WTC11 (cell line): ENCODE results near the gene CHRNA1.

ENCODE experiments used
- ELF4 ChIP-seq: sonication (generic); formaldehyde crosslinking; IDR thresholded peaks from 2 replicates; pipeline ENCODE4 v1.8.1; 2022; ENCODE audit warnings: low read depth, mild to moderate bottlenecking, moderate library complexity, missing genetic modification reagents
- FOXP1 ChIP-seq: sonication (generic); formaldehyde crosslinking; IDR thresholded peaks from 2 replicates; pipeline ENCODE4 v1.8.0; 2022; ENCODE audit warnings: missing genetic modification reagents, mild to moderate bottlenecking, moderate library complexity, borderline replicate concordance
- JUN ChIP-seq: sonication (generic); formaldehyde crosslinking; IDR thresholded peaks from 2 replicates; pipeline ENCODE4 v1.8.0; 2023; ENCODE audit warnings: mild to moderate bottlenecking, missing genetic modification reagents
- KAT7 ChIP-seq: sonication (generic); formaldehyde crosslinking; IDR thresholded peaks from 2 replicates; pipeline ENCODE4 v1.8.1; 2023; ENCODE audit warnings: missing genetic modification reagents, mild to moderate bottlenecking, borderline replicate concordance
- MYBL2 ChIP-seq: sonication (generic); formaldehyde crosslinking; IDR thresholded peaks from 2 replicates; pipeline ENCODE4 v1.8.1; 2023; ENCODE audit warnings: mild to moderate bottlenecking, moderate library complexity, missing genetic modification reagents
- USF1 ChIP-seq: sonication (generic); formaldehyde crosslinking; IDR thresholded peaks from 2 replicates; pipeline ENCODE4 v1.8.0; 2022; ENCODE audit warnings: mild to moderate bottlenecking, missing genetic modification reagents
- ZNF121 ChIP-seq: sonication (generic); formaldehyde crosslinking; IDR thresholded peaks from 2 replicates; pipeline ENCODE4 v1.8.0; 2023; ENCODE audit warnings: missing genetic modification reagents
- ZNF263 ChIP-seq: sonication (generic); formaldehyde crosslinking; IDR thresholded peaks from 2 replicates; pipeline ENCODE4 v1.8.1; 2022; ENCODE audit warnings: low read depth, mild to moderate bottlenecking, moderate library complexity, missing genetic modification reagents
- ZNF317 ChIP-seq: sonication (generic); formaldehyde crosslinking; IDR thresholded peaks from 2 replicates; pipeline ENCODE4 v1.8.1; 2023; ENCODE audit warnings: low read depth, mild to moderate bottlenecking, moderate library complexity, missing genetic modification reagents, borderline replicate concordance
- TF ChIP-seq, protein P1 (sequence below): fragments of 200-600 bp; IDR thresholded peaks from 2 replicates; pipeline ENCODE4 v1.8.0; 2022; ENCODE audit warnings: antibody characterized with exemption
- TF ChIP-seq, protein P2 (sequence below): sonication (generic); formaldehyde crosslinking; conservative IDR thresholded peaks from 2 replicates; pipeline ENCODE4 v1.8.1; 2023; ENCODE audit warnings: mild to moderate bottlenecking, low read depth, missing genetic modification reagents, moderate library complexity
- TF ChIP-seq, protein P3 (sequence below): sonication (generic); formaldehyde crosslinking; IDR thresholded peaks from 2 replicates; pipeline ENCODE4 v1.8.0; 2022; ENCODE audit warnings: mild to moderate bottlenecking, missing genetic modification reagents
- TF ChIP-seq, protein P4 (sequence below): sonication (generic); formaldehyde crosslinking; IDR thresholded peaks from 2 replicates; pipeline ENCODE4 v1.8.1; 2023; ENCODE audit warnings: mild to moderate bottlenecking, missing genetic modification reagents
- TF ChIP-seq, protein P5 (sequence below): sonication (generic); formaldehyde crosslinking; IDR thresholded peaks from 2 replicates; pipeline ENCODE4 v1.8.0; 2022; ENCODE audit warnings: missing genetic modification reagents

DNA sequence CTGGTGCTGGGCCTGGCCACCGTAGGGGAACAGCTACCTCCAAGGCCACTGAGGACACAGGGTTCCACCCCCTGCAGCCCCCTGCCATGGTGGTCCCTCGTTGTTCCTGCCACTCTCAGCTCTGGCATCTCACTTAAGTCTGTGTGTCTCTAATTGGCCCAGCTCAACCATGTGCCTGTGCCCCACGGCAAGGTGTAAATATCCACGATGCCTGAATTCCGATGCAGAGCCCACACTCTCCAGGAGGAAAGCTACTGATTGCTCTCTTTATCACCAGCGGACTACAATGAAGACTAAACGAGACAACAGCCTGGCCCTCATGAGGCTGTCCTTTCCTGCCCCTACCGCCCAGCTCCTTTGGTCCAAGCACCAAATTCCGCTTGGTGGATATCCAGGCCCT, 17.0 kb upstream of the CHRNA1 start:
- TF ChIP-seq, protein P1, sequence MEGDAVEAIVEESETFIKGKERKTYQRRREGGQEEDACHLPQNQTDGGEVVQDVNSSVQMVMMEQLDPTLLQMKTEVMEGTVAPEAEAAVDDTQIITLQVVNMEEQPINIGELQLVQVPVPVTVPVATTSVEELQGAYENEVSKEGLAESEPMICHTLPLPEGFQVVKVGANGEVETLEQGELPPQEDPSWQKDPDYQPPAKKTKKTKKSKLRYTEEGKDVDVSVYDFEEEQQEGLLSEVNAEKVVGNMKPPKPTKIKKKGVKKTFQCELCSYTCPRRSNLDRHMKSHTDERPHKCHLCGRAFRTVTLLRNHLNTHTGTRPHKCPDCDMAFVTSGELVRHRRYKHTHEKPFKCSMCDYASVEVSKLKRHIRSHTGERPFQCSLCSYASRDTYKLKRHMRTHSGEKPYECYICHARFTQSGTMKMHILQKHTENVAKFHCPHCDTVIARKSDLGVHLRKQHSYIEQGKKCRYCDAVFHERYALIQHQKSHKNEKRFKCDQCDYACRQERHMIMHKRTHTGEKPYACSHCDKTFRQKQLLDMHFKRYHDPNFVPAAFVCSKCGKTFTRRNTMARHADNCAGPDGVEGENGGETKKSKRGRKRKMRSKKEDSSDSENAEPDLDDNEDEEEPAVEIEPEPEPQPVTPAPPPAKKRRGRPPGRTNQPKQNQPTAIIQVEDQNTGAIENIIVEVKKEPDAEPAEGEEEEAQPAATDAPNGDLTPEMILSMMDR, result no peak
- TF ChIP-seq ZNF121 (CRISPR knock-in tag), result no peak
- TF ChIP-seq ZNF263 (CRISPR knock-in tag), result no peak
- no peak for TF ChIP-seq ELF4 (CRISPR knock-in tag)
- TF ChIP-seq, protein P2, sequence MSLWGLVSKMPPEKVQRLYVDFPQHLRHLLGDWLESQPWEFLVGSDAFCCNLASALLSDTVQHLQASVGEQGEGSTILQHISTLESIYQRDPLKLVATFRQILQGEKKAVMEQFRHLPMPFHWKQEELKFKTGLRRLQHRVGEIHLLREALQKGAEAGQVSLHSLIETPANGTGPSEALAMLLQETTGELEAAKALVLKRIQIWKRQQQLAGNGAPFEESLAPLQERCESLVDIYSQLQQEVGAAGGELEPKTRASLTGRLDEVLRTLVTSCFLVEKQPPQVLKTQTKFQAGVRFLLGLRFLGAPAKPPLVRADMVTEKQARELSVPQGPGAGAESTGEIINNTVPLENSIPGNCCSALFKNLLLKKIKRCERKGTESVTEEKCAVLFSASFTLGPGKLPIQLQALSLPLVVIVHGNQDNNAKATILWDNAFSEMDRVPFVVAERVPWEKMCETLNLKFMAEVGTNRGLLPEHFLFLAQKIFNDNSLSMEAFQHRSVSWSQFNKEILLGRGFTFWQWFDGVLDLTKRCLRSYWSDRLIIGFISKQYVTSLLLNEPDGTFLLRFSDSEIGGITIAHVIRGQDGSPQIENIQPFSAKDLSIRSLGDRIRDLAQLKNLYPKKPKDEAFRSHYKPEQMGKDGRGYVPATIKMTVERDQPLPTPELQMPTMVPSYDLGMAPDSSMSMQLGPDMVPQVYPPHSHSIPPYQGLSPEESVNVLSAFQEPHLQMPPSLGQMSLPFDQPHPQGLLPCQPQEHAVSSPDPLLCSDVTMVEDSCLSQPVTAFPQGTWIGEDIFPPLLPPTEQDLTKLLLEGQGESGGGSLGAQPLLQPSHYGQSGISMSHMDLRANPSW (CRISPR knock-in tag), result no peak
- no peak for TF ChIP-seq FOXP1
- TF ChIP-seq, protein P3, sequence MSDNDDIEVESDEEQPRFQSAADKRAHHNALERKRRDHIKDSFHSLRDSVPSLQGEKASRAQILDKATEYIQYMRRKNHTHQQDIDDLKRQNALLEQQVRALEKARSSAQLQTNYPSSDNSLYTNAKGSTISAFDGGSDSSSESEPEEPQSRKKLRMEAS (CRISPR knock-in tag), result peak; percentile 55
- no peak for TF ChIP-seq JUN (CRISPR knock-in tag)
- no peak for TF ChIP-seq ZNF317
- TF ChIP-seq, protein P4, sequence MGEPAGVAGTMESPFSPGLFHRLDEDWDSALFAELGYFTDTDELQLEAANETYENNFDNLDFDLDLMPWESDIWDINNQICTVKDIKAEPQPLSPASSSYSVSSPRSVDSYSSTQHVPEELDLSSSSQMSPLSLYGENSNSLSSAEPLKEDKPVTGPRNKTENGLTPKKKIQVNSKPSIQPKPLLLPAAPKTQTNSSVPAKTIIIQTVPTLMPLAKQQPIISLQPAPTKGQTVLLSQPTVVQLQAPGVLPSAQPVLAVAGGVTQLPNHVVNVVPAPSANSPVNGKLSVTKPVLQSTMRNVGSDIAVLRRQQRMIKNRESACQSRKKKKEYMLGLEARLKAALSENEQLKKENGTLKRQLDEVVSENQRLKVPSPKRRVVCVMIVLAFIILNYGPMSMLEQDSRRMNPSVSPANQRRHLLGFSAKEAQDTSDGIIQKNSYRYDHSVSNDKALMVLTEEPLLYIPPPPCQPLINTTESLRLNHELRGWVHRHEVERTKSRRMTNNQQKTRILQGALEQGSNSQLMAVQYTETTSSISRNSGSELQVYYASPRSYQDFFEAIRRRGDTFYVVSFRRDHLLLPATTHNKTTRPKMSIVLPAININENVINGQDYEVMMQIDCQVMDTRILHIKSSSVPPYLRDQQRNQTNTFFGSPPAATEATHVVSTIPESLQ (CRISPR knock-in tag), result no peak
- TF ChIP-seq KAT7 (CRISPR knock-in tag), result no peak
- TF ChIP-seq, protein P5, sequence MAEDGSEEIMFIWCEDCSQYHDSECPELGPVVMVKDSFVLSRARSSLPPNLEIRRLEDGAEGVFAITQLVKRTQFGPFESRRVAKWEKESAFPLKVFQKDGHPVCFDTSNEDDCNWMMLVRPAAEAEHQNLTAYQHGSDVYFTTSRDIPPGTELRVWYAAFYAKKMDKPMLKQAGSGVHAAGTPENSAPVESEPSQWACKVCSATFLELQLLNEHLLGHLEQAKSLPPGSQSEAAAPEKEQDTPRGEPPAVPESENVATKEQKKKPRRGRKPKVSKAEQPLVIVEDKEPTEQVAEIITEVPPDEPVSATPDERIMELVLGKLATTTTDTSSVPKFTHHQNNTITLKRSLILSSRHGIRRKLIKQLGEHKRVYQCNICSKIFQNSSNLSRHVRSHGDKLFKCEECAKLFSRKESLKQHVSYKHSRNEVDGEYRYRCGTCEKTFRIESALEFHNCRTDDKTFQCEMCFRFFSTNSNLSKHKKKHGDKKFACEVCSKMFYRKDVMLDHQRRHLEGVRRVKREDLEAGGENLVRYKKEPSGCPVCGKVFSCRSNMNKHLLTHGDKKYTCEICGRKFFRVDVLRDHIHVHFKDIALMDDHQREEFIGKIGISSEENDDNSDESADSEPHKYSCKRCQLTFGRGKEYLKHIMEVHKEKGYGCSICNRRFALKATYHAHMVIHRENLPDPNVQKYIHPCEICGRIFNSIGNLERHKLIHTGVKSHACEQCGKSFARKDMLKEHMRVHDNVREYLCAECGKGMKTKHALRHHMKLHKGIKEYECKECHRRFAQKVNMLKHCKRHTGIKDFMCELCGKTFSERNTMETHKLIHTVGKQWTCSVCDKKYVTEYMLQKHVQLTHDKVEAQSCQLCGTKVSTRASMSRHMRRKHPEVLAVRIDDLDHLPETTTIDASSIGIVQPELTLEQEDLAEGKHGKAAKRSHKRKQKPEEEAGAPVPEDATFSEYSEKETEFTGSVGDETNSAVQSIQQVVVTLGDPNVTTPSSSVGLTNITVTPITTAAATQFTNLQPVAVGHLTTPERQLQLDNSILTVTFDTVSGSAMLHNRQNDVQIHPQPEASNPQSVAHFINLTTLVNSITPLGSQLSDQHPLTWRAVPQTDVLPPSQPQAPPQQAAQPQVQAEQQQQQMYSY (CRISPR knock-in tag), result no peak
- TF ChIP-seq USF1, result no peak
- no peak for TF ChIP-seq MYBL2 (CRISPR knock-in tag)
